HepG2 (cell line): ENCODE data around the gene ACAP2. TPM values are rescaled to one million over a fixed set of nuclear protein-coding genes. Genes with fewer than 3 reads are reported as not detected.

ENCODE experiments used
- ARID5B ChIP-seq: IDR thresholded peaks from 2 replicates; pipeline ENCODE4 v1.4.0; 2020; ENCODE audit warnings: mild to moderate bottlenecking, missing genetic modification reagents
- BCLAF1 ChIP-seq: fragments of 450-650 bp; IDR thresholded peaks from 2 replicates; pipeline ENCODE4 v1.6.1; 2017; ENCODE audit warnings: mild to moderate bottlenecking
- FOXP4 ChIP-seq: sonication (generic); formaldehyde crosslinking; IDR thresholded peaks from 2 replicates; pipeline ENCODE4 v1.4.0; 2020; ENCODE audit warnings: missing genetic modification reagents
- KLF11 ChIP-seq: IDR thresholded peaks from 2 replicates; pipeline ENCODE4 v1.6.1; 2016; ENCODE audit warnings: missing compliant biosample characterization
- NFKBIZ ChIP-seq: IDR thresholded peaks from 2 replicates; pipeline ENCODE4 v1.6.1; 2018; ENCODE audit warnings: missing genetic modification reagents, missing compliant biosample characterization
- SALL2 ChIP-seq: sonication (generic); formaldehyde crosslinking; IDR thresholded peaks from 2 replicates; pipeline ENCODE4 v1.8.1; 2023; ENCODE audit warnings: mild to moderate bottlenecking, missing genetic modification reagents, inconsistent platforms
- SOX13 ChIP-seq, 3 experiments: fragments of 450-650 bp in 1 of 3; sonication (generic) in 1 of 3; formaldehyde crosslinking in 1 of 3; IDR thresholded peaks in 2 of 3; conservative IDR thresholded peaks in 1 of 3; 2 replicates each; pipeline versions ENCODE4 v1.5.0 to v1.6.1; 2016 to 2020; ENCODE audit warnings: antibody characterized with exemption in 1 of 3, mild to moderate bottlenecking in 1 of 3, missing compliant biosample characterization in 1 of 3, missing genetic modification reagents in 1 of 3, moderate library complexity in 1 of 3
- SP1 ChIP-seq, 2 experiments: fragments of 450-650 bp in 1 of 2; sonication (generic) in 1 of 2; formaldehyde crosslinking in 1 of 2; IDR thresholded peaks; 2 replicates each; pipeline versions ENCODE4 v1.4.0 to v1.6.1; 2016 to 2020; ENCODE audit warnings: missing genetic modification reagents in 1 of 2
- TAF1 ChIP-seq: sonication (generic); formaldehyde crosslinking; IDR thresholded peaks from 2 replicates; pipeline ENCODE4 v1.4.0; 2020; ENCODE audit warnings: missing genetic modification reagents
- TFDP2 ChIP-seq: sonication (generic); formaldehyde crosslinking; IDR thresholded peaks from 2 replicates; pipeline ENCODE4 v1.4.0; 2020; ENCODE audit warnings: missing genetic modification reagents
- ZBTB25 ChIP-seq: IDR thresholded peaks from 2 replicates; pipeline ENCODE4 v1.6.1; 2018; ENCODE audit warnings: missing genetic modification reagents
- ZBTB42 ChIP-seq: sonication (generic); formaldehyde crosslinking; IDR thresholded peaks from 2 replicates; pipeline ENCODE4 v1.5.0; 2020; ENCODE audit warnings: mild to moderate bottlenecking, missing genetic modification reagents
- ZFP36L2 ChIP-seq: sonication (generic); formaldehyde crosslinking; IDR thresholded peaks from 2 replicates; pipeline ENCODE4 v1.4.0; 2020; ENCODE audit warnings: missing genetic modification reagents
- ZNF34 ChIP-seq: sonication (generic); formaldehyde crosslinking; IDR thresholded peaks from 2 replicates; pipeline ENCODE4 v1.4.0; 2020; ENCODE audit warnings: mild to moderate bottlenecking, missing genetic modification reagents, borderline replicate concordance
- ZNF484 ChIP-seq: sonication (generic); formaldehyde crosslinking; IDR thresholded peaks from 2 replicates; pipeline ENCODE4 v1.5.1; 2020; ENCODE audit warnings: mild to moderate bottlenecking, low read depth, missing genetic modification reagents, borderline replicate concordance
- ZNF720 ChIP-seq: sonication (generic); formaldehyde crosslinking; IDR thresholded peaks from 2 replicates; pipeline ENCODE4 v1.4.0; 2020; ENCODE audit warnings: missing genetic modification reagents
- ZNF792 ChIP-seq: IDR thresholded peaks from 2 replicates; pipeline ENCODE4 v1.6.1; 2016
- polyA plus RNA-seq, 8 experiments: library from polyadenylated mRNA; depleted of rRNA in 3 of 8; stranded (reverse) in 7 of 8; unstranded in 1 of 8; fragments of >200 nt; fragmentation: Illumina TruSeq in 4 of 8; extraction: Trizol in 4 of 8; gene quantifications; 2 replicates each; pipeline versions ENCODE4 v1.2.1 to v1.2.3, GENCODE V29; 2011 to 2016; ENCODE audit warnings: low read depth in 4 of 8, missing spikeins in 1 of 8, mixed read lengths in 1 of 8; ENCODE audit not compliant: insufficient read depth in 1 of 8
- total RNA-seq, 5 experiments: library from RNA; depleted of rRNA; stranded (reverse); fragments of >200 nt; fragmentation: Illumina TruSeq; extraction: Trizol; gene quantifications; 2 replicates each; pipeline ENCODE4 v1.2.3, GENCODE V29; 2016; ENCODE audit warnings: low read depth in 1 of 5

Gene ACAP2
- total and polyA plus RNA-seq, 2 of the 13 experiments (the other 11 are each of a cell fraction or from before 2014, with no cell fraction given) = 7.3 to 23.9 TPM

- TF ChIP-seq SOX13 (IDR thresholded peaks at IDR 0.05) = no peak
- TF ChIP-seq SOX13 (CRISPR knock-in tag; conservative IDR thresholded peaks at IDR 0.05 in 1 of 2, IDR thresholded peaks at IDR 0.05 in 1 of 2) = peak in 1 of 2 experiments; percentile 38; a peak in 2 of 4 replicates
- TF ChIP-seq TAF1 (CRISPR knock-in tag) = peak; percentile 63; the same call in 1 of the 2 replicates
- TF ChIP-seq NFKBIZ = no peak
- no peak for TF ChIP-seq BCLAF1
- TF ChIP-seq TFDP2 (CRISPR knock-in tag) = peak; percentile 75
- TF ChIP-seq ZBTB25 (CRISPR knock-in tag) = peak; percentile 80; the same call in 1 of the 2 replicates
- peak; percentile 53; the same call in 1 of the 2 replicates for TF ChIP-seq FOXP4 (CRISPR knock-in tag)
- TF ChIP-seq ARID5B (CRISPR knock-in tag) = peak; percentile 68
- TF ChIP-seq ZNF792 (CRISPR knock-in tag) = peak; percentile 60; the same call in 1 of the 2 replicates
- TF ChIP-seq KLF11 = no peak
- no peak for TF ChIP-seq ZNF484 (CRISPR knock-in tag)
- no peak for TF ChIP-seq ZBTB42 (CRISPR knock-in tag)
- TF ChIP-seq SP1 (IDR thresholded peaks at IDR 0.05) = no peak
- no peak for TF ChIP-seq SP1 (CRISPR knock-in tag; IDR thresholded peaks at IDR 0.05)
- TF ChIP-seq ZNF720 = no peak
- TF ChIP-seq ZNF34 (CRISPR knock-in tag) = no peak
- TF ChIP-seq ZFP36L2 (CRISPR knock-in tag) = 0 out of 2 replicates have a peak, but pooled peaks have one; percentile 54
- TF ChIP-seq SALL2 = no peak
These were observed 171.2 kb downstream of the ACAP2 start (continued) for GRCh38 chr3:195271410-195272243.
